Stimulated activated CD4-positive, alpha-beta T cell treated with anti-CD3 and anti-CD28 coated beads, Interleukin-1b, Interleukin-23, amount 100 ng/mL, for 1 hour (primary cell): ENCODE data around the gene BEST3.
"Not testable (repeated sequence)": the region's sequence is repeated elsewhere in the genome, so short reads cannot be mapped to it uniquely, and the experiment has no call there.

Experiments used
- DNase-seq, 2 donors: peaks; one replicate each; pipeline ENCODE4 v3.0.0-alpha.2; 2020; ENCODE audit warnings: low read depth in 2 of 2

BEST3 gene

DNA sequence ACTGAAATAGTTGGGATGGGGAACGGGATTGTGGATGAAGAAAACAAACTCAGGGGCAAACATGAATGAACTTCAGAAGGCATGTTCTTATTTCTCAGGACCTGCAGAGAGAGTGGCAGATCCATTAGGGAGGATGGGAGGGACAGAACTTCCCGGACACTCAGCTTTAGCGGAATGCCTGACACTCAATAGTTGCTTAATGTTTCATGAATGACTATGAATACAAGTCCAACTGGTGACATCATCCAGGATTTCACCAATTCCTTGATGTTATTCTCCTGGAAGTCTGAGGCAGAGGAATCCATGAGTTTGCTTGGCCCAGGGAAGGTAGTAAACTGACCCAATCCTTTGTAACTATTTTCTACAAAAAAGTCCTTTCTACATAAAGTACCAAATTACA, 50.6 kb downstream of the BEST3 start:
- DNase-seq = no peak

DNA sequence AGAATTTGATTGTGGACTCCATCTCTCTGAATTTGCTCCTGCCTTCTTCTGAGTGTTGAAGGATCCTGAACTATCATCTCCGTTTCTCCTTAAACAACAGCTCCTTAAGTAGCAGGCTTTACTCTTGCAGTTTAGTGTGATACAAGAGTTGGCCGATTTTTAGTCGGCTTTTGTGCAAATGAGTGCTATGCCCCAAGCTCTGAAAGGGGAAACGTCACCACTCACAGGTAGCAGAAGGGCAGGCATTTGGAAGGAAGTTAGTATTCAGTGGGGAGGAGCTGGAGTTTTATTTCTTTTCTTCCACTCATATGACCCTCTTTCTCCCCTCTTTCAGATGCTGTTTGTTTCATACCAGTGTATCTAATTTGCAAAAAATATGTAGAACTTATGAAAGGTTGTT, 51.9 kb downstream of the BEST3 start:
- no peak for DNase-seq

DNA sequence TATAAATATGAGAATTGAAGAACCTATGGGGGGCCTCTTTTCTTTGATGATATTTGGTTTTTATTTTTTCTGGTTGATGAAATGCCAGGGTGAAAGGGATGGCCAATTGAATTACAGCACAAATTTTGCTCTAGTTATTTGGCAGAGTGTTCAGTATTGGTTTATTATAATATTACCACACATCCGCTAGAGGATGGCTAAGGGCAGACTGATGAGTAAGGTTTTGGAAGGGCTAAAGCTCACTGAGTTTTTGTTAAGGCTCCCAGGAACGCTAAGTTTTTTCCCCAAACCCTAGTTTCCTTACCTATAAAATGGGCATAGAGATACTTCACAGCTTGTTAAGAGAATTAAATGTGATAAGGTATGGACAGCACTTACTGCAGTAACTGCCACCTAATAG, 54.1 kb downstream of the BEST3 start:
- no peak for DNase-seq

DNA sequence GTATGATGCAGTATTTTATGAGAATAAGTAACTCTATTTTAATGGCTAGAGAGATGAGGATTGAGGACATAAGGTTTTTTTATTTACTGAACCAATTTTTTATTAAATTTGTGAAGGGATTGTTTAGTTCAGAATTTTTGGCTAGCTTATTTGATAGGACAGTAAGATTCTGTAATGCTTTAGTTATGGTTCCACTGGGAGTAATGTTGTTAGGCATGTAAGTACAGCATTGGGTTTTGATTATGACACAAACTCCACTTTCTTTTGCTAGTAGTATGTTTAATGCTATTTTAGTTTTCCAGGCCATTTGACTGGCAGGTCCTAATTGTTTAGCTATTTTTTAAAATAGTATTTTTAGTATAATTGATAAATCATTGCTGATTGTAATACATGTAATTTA, 54.6 kb downstream of the BEST3 start:
- DNase-seq = no peak

DNA sequence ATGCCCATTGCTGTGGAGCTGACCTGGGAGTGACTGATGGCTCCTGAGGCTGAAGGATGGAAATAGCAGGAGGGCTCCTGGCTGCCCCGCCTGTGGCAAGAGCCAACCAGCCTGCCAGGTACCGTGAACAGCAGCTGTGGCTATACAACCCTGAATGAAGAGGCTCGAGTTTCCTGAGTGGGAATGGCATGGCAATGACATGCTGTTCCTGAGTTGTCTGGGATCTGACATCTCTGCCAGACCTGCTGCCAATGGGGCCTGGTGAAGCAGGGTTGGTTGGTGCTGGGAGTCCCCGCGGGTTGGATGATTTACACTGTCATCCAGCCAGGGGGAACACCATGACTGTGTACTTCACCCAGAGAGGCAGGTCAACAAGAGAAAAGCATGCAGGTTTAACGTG, 56.6 kb downstream of the BEST3 start:
- DNase-seq = no peak

DNA sequence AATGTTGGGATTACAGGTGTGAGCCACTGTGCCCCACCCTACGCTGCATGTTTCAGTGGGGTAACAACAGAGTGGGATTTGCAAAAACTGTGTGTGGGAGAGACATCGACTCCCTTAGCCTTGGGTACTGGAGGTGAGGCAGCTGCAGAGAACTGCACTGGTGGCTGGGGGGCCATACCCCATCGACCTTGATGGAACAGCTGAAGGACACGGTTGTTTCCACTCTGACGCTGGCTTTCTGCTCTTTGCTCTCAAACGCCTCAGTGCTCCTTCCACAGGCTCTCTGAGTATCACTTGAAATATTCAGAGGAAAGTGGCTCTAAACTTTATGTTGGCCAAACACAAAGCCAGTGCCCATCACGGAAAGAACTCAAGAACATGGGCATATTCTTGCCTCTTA, 57.6 kb downstream of the BEST3 start:
- no peak for DNase-seq

DNA sequence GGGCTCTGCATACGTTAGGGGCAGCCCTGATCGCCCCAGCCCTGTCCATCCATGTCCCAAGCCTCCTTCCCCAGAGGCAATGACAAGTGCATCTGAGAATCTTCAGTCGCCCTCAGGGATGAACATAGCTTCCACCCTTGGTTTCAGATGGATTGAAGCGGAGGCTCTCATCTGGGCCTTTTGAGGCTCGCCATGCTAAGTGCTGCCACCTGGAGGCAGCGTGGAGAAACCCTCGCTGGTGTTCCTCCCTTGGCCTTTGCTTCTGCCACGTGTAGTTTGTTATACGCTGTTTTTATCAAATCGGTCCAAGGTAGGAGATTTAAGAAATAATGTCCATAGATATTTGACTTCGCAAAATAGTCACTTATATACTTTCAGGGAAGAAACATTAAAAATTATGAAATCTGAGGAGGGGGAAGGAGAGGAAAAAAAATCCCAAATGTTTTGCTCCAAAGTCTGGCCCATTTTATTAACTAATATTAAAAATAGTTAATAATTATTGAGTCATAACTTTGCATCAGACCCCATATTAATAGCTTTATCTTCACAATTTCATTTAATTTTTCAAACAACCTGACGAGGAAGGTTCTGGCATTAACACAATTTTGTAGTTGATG, 59.6 kb downstream of the BEST3 start:
- peak in 1 of 2 donors; percentile 30 for DNase-seq

DNA sequence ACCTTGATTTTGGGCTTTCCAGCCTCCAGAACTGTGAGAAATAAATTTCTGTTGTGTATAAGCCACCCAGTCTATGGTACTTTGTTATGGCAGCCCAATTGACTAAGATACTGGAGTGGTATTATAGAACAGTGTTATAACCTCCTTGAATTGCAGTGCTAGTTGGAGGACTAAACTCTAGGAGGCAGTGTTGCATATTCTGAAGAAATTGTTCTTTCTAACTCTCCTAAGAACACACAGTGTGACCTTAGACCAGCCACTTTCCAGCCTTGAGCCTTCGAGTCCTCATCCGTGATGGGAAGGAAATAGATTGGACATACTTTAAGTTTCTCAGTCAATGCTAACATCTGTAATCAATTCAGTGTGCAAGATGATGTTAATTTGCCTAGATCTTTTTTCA, 66.0 kb downstream of the BEST3 start:
- no peak for DNase-seq

DNA sequence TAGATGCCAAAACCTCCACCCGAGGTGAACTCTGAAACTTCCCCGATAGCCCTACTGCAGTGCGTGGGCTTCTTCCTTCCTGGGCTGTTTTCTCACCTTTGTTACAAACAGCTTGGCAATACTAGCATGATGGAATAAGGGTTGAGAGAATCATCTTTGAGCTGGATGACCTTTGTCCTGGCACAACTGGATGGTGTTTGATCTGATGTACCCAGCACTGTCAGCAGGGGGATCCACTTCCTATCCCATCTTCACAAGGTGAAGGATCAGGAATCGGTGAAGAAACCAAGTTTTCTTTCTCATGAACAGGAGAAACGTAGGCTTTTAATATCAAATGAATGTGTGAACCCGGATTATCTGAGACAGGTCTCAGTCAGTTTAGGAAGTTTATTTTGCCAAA, 68.9 kb downstream of the BEST3 start:
- DNase-seq = no peak

DNA sequence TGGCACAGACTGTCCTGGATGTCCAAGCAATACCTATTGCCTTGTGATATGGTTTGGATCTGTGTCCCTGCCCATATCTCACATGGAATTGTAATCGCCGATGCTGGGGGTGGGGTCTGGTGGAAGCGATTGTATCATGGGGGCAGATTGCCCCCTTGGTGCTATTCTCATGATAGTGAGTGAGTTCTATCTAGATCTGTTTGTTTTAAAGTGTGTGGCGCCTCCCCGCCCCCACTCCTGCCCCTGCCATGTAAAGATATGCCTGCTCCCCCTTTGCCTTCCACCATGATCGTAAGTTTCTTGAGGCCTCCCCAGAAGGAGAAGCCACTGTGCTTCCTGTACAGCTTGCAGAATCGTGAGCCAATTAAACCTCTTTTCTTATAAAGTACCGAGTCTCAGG, 71.6 kb downstream of the BEST3 start:
- no peak for DNase-seq

DNA sequence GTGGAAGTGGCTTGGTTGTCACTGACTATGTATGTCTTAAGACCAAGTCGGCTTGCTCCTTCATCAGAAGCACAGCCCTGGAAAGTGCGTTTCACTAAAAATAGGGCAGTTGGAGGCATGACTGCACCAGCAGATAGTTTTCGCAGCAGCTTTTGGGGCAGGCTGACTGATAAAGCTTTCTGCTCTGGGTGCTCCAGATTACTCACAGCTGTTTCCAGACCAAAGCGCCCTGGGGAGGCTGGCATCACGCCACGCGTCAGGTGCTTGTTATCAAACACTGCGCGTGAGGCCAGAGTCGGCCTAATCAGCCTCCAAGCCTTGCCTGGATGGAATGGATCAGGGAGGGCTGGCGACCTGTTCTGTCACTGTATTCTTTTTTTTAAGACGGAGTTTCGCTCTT, 75.1 kb downstream of the BEST3 start:
- no peak for DNase-seq

DNA sequence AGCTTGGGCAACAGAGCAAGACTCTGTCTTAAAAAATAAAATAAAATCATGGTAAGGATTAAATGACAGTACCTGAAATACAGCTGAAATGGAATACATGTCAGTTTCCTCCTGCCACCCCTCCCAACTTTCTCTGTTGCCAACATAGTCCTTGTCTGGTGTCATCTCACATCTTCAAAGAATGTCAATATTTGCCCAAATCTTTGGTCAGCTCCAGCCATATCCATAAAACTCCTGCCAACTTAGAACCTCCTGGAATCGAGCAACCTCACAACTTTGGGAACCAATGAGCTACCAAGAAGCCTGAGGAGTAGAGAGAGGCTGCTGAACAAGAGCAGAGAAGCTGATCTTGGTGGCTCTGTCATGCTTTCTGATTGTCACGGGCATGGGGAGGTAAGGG, 77.6 kb downstream of the BEST3 start:
- no peak for DNase-seq

DNA sequence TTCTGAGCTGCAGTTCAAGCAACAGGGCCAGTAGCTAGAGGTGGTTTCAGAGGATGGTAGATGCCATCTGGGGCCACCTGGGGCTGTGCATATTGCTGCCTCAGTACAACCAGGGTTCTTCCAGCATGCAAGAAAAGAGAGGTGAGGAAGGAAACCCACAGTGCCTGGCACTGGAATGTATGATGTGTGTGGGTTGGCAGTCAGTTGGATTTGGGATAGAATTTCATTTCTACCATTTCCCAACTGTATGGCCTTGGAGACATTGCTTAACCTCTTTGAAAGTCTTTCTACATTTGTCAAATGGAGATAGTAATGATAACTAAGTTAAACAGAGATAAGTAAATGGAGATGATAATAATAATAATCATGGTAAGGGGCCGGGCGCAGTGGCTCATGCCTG, 78.2 kb downstream of the BEST3 start:
- DNase-seq = no peak

DNA sequence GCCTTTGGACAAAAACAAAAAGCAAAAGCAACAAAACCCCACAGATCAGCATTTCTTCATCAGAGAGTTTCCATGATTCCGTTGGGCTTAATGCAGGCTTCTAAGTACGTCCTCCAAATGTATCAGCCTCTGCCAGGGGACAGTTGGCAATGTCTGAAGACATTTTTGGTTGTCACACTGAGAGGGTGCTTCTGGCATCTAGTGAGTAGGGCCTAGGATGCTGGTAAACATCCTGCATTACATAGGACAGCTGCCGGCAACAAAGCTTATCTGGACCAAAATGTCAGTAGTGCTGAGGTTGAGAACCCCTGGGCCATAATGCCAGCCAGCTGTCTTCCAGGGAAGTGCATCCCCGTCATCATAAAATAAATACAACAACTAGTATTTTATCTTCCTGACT, 79.0 kb downstream of the BEST3 start:
- no peak for DNase-seq

DNA sequence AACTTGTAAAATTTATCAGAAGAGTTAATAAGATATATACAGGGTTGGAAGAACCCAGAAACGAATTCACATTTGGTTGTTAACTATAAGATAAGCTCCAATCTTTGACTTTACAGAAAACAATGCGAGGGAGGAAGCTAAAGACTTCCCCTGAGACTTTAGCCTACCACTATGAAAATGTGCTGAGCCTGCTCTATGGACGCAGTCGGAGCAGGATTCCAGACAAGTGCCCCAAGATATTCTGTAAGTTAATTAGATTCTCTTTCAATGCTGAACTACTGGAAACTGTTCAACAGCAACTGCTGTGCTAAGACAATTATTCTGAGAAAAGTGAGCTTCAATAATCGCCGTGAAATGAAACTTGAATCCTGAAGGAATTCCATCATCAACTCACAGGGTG, 80.1 kb downstream of the BEST3 start:
- no peak for DNase-seq

DNA sequence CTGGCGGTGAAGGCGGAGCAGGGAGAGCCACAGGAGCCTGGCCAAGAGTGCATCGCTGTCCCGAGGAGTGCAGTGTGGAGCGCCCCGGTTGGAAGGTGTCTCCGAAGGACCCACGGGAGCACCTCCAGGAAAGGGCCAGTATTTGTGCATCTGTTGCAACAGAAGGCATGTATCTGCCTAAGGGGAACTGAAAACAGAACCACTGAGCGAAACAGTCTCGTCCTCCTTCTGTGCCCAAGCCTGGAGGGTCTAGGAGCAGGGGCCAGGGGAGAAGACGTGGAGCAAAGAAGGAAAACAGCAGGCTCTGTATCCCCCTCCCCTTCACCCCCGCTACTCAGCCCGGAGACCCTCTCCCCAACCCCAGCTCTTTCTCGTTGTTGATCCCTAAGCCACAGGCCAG, 83.1 kb downstream of the BEST3 start:
- DNase-seq = no peak

DNA sequence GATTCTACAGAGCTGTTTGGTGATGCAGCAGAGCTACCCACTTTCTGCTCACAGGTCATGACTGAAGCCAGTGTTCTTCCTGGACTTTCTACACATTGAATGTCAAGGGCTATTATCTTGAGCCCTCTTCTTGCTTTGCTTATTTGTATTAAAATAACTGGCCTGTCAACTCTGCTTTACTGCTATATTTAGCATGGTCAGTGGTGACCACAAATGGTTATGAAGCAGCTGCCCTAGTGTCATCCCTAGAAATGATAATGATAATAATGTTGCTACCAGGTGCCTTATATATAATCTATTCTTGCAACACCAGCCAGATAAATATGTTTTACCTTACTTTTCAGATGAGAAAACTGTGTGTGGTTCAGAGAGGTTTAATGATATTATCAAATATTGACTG, 85.8 kb downstream of the BEST3 start:
- no peak for DNase-seq

DNA sequence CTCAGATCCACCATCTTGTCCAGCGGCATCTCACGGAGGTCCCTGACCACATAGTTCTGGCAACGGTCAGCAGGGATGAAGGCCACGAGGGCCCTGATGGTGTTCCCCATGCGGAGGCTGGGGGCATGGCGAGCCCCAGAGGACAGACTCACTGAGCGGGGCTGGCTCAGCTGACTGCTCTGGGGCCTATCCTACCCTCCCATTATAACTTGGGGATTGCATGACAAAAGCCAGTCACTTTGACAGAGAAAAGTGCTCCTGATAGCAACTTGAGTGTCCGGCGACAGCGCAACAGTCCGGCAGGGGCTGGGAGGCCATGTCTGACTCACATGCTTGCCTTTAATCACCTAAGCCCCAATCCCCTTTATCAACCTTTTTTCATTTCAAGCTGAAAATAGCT, 88.4 kb downstream of the BEST3 start, which contains the start of gene LRRC10:
Gene LRRC10, minus strand, starts transcription at position 179 of the 400 bp plus-strand sequence. Its CDS starts 69 bp downstream, at position 110.
- DNase-seq = no peak

DNA sequence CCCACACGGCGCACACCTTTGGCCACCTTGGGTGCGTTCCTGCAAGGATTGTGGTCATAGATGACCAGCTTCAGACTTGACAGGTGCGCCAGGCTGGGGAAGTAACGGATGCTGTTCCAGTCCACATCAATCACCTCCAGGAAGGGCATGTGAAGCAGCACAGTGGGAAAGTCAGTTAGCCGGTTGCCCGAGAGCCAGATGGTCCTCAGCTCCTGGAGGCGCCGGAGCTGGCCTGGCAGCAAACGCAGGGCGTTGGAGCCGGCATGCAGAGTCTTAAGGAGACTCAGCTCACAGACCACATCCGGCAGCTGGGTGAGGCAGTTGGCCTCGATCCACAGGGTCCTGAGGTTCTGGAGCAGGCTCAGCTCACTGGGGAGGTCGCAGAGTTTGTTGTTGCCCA, 89.0 kb downstream of the BEST3 start:
- DNase-seq = no peak

DNA sequence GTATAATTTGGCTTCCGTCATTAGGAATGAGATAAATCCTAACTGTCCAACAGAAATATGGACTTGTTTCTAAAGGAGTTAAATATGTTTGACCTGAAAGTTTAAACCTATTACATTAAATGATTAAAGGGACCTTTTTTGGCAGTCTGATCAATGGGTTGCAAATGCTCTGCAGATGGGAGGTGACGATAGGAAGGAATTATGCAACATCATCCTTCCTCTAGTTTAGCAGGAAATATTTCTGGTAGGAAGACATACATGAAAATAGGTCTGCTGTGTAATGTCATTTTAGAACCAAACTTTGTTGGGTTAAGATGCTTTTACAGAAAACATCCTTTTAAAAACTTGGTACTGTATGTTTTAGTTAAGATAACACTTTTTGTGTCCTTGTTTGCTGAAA, 91.0 kb downstream of the BEST3 start:
- no peak for DNase-seq

DNA sequence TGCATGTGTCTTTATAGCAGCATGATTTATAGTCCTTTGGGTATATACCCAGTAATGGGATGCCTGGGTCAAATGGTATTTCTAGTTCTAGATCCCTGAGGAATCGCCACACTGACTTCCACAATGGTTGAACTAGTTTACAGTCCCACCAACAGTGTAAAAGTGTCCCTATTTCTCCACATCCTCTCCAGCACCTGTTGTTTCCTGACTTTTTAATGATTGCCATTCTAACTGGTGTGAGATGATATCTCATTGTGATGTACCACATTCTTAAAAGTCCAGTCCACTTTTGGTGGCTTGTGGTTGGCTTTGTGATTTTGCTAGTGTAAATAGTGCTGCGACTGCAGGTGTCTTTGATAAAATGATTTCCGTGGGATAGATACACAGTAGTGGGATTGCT, 94.8 kb downstream of the BEST3 start:
- not testable (repeated sequence) for DNase-seq
